CD4-positive, alpha-beta T cell treated with Interleukin-1 beta for 1 hour (primary cell): ENCODE results near the gene WDR45B.
"Not testable (repeated sequence)": the region's sequence is repeated elsewhere in the genome, so short reads cannot be mapped to it uniquely, and the experiment has no call there.

Experiments
- DNase-seq, 2 donors: peaks; one replicate each; pipeline ENCODE4 v3.0.0-alpha.2; 2020 to 2022

Gene WDR45B

GRCh38 chr17:82655523-82655922 lies 7.3 kb upstream of the WDR45B start:
- no peak for DNase-seq

GRCh38 chr17:82655038-82655479 lies 6.8 kb upstream of the WDR45B start:
- peak in 1 of 2 donors; percentile 24 for DNase-seq

- not testable (repeated sequence) for DNase-seq
These were observed 6.4 kb upstream of the WDR45B start for GRCh38 chr17:82654611-82655010.

- DNase-seq = no peak
These were observed 5.6 kb upstream of the WDR45B start for GRCh38 chr17:82653651-82654528.

- no peak for DNase-seq
These were observed 2.5 kb upstream of the WDR45B start for GRCh38 chr17:82650723-82651122.

- DNase-seq = no peak
These were observed 1.4 kb upstream of the WDR45B start for GRCh38 chr17:82649501-82650261.

- no peak for DNase-seq
These were observed 593 bp upstream of the WDR45B start for GRCh38 chr17:82648742-82649331.

GRCh38 chr17:82647593-82648164 lies 565 bp downstream of the WDR45B start:
- DNase-seq = peak; percentile 28 to 55

GRCh38 chr17:82645516-82645915 lies 2.7 kb downstream of the WDR45B start:
- DNase-seq = no peak

GRCh38 chr17:82644148-82644547 lies 4.1 kb downstream of the WDR45B start:
- no peak for DNase-seq

- DNase-seq = no peak
These were observed 6.2 kb downstream of the WDR45B start for GRCh38 chr17:82642022-82642421.

- DNase-seq = no peak
These were observed 8.2 kb downstream of the WDR45B start for GRCh38 chr17:82640036-82640435.

- DNase-seq = no peak
These were observed 8.6 kb downstream of the WDR45B start for GRCh38 chr17:82639628-82640027.

- no peak for DNase-seq
These were observed 10.0 kb downstream of the WDR45B start for GRCh38 chr17:82638183-82638773.

GRCh38 chr17:82636626-82637598 lies 11.3 kb downstream of the WDR45B start:
- DNase-seq = no peak

- DNase-seq = no peak
These were observed 14.9 kb downstream of the WDR45B start for GRCh38 chr17:82633343-82633742.

- DNase-seq = no peak
These were observed 15.8 kb downstream of the WDR45B start for GRCh38 chr17:82632451-82632850.

GRCh38 chr17:82631544-82631943 lies 16.7 kb downstream of the WDR45B start:
- no peak for DNase-seq

GRCh38 chr17:82630212-82630611 lies 18.0 kb downstream of the WDR45B start:
- no peak for DNase-seq

- DNase-seq = no peak
These were observed 18.5 kb downstream of the WDR45B start for GRCh38 chr17:82629748-82630147.

GRCh38 chr17:82627405-82627804 lies 20.8 kb downstream of the WDR45B start:
- no peak for DNase-seq

- DNase-seq = no peak
These were observed 24.5 kb downstream of the WDR45B start for GRCh38 chr17:82623707-82624106.
